NCI-H345 (cell line): ENCODE measurements around the gene FLOT2.
A peak's percentile ranks its signal among the peaks of the same experiment; 100 is the strongest.
"Not testable (repeated sequence)": the region's sequence is repeated elsewhere in the genome, so short reads cannot be mapped to it uniquely, and the experiment has no call there.

Experiments
- DNase-seq: peaks from one replicate; lab custom pipeline; 2025; lab: John Stamatoyannopoulos, UW

The FLOT2 gene

GRCh38 chr17:28896884-28897768 is at the start of gene FLOT2:
Gene FLOT2 (minus strand): TSS chr17:28897733. CDS start chr17:28897574, 159 bp downstream.
- peak; percentile 81 for DNase-seq

GRCh38 chr17:28946239-28946638 is 48.7 kb upstream of the FLOT2 start:
- DNase-seq, result no peak

GRCh38 chr17:28944862-28945741 is 47.6 kb upstream of the FLOT2 start:
- no peak for DNase-seq

- DNase-seq, result no peak
Observed at GRCh38 chr17:28944343-28944742, 46.8 kb upstream of the FLOT2 start.

- no peak for DNase-seq
Observed at GRCh38 chr17:28942925-28943324, 45.4 kb upstream of the FLOT2 start.

GRCh38 chr17:28941251-28941650 is 43.7 kb upstream of the FLOT2 start:
- DNase-seq, result no peak

GRCh38 chr17:28940675-28941074 is 43.1 kb upstream of the FLOT2 start:
- DNase-seq, result peak; percentile 18

- DNase-seq, result no peak
Observed at GRCh38 chr17:28940142-28940541, 42.6 kb upstream of the FLOT2 start.

- no peak for DNase-seq
Observed at GRCh38 chr17:28938552-28938951, 41.0 kb upstream of the FLOT2 start.

- no peak for DNase-seq
Observed at GRCh38 chr17:28937044-28937729, 39.7 kb upstream of the FLOT2 start.

- DNase-seq, result no peak
Observed at GRCh38 chr17:28935744-28936460, 38.4 kb upstream of the FLOT2 start.

- DNase-seq, result not testable (repeated sequence)
Observed at GRCh38 chr17:28934508-28934907, 37.0 kb upstream of the FLOT2 start.

- no peak for DNase-seq
Observed at GRCh38 chr17:28929787-28930186, 32.3 kb upstream of the FLOT2 start.

GRCh38 chr17:28928061-28928460 is 30.5 kb upstream of the FLOT2 start:
- DNase-seq, result no peak

- no peak for DNase-seq
Observed at GRCh38 chr17:28926786-28927185, 29.3 kb upstream of the FLOT2 start.

GRCh38 chr17:28926366-28926765 is 28.8 kb upstream of the FLOT2 start:
- DNase-seq, result no peak

- DNase-seq, result no peak
Observed at GRCh38 chr17:28925912-28926365, 28.4 kb upstream of the FLOT2 start.

- no peak for DNase-seq
Observed at GRCh38 chr17:28920201-28920600, 22.7 kb upstream of the FLOT2 start.

- no peak for DNase-seq
Observed at GRCh38 chr17:28918295-28918694, 20.8 kb upstream of the FLOT2 start.

GRCh38 chr17:28917465-28917864 is 19.9 kb upstream of the FLOT2 start:
- DNase-seq, result no peak

- no peak for DNase-seq
Observed at GRCh38 chr17:28917029-28917428, 19.5 kb upstream of the FLOT2 start.
